AG08395 (cell line): ENCODE data around the gene FBXO41.

Experiments
- DNase-seq: peaks from one replicate; pipeline ENCODE4 v3.0.0; 2012; ENCODE audit warnings: mixed read lengths, low spot score

FBXO41 gene

DNA sequence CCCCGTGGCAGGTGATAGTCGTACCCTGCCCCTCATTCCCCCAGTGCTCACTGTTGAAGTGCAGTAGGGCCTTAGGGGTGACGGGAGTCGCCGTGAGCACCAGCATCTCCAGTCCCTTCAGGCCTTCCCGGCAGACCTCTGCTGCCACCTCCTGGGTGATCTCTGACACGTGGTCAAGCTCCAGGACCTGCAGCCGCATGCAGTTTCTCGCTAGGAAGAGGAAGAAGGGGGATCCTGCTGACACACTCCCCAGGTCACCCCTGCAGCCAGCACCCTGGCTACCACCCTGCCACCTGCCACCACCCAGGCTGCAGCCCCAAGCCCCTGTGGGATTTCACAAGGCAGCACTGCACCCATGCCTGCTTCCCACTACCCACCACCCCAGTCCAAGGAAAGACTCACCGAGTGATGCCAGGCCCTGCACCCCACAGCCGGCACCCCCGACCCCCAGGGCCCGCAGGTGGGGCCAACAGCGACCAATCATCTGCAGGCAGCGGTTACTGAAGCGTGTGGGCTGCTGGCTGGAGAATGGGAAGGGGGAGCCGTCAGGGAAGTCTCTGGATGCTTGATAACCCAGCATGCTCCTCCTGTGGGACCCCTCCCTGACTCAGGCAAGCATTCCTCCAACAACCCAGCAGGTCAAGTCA, 23.8 kb downstream of the FBXO41 start:
- DNase-seq, result peak; percentile 88

GRCh38 chr2:73259704-73260337, 24.5 kb downstream of the FBXO41 start:
- DNase-seq, result no peak

DNA sequence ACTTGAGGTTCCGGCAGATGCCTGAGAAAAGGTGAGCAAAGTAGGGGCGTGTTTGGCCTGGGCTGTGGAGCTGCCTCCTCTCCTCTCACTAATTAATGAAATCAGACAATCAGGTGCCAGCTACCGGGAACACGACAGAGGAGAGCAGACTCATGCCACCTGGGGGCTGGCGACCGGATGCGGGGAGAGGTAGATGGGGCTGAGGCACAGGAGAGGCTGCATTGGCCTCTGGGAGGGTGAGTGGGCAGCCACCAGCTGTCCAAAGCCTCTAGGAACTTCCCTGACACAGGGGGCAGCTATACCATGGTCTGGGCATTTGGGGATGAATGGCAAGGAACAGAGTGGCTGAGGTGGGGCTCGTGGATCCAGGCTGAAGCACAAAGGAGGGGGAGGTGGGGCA, 25.0 kb downstream of the FBXO41 start:
- no peak for DNase-seq

GRCh38 chr2:73258913-73259215, 25.4 kb downstream of the FBXO41 start:
- DNase-seq, result no peak

- no peak for DNase-seq
These were observed 25.9 kb downstream of the FBXO41 start for GRCh38 chr2:73258186-73258912.

GRCh38 chr2:73257425-73258125, 26.7 kb downstream of the FBXO41 start:
- no peak for DNase-seq

GRCh38 chr2:73257021-73257420, 27.3 kb downstream of the FBXO41 start:
- no peak for DNase-seq

GRCh38 chr2:73256618-73256922, 27.7 kb downstream of the FBXO41 start:
- DNase-seq, result no peak

- no peak for DNase-seq
These were observed 28.2 kb downstream of the FBXO41 start for GRCh38 chr2:73255907-73256617.

DNA sequence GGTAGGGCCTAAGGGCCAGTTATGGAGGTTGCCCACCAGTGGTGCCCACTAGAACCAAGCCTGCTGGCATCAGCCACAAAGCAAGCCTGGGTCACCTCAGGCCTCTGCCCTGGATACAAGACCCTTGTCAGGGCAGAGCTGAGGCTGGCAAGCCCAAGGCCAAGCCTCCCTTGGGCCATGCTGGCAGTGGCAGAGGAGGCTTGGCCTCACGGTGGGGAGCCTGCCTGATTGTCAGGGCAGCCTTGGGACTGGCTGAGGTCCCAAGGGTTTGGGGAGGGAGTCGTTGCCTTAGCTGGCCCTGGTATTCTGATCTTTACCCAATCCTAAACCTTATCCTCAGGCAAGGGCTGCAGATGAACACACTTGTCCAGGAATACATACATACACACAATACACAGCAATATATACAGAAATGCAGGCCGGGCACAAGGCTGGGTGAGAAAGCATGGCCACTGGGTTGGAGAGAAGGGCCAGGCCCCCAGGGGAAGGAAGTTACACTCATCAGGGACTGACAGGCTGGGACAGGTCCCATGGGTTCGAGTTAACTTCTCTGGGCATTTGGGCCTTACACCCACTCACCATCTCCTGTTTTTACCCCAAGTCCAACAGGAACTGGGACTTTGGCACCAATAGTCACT, 29.2 kb downstream of the FBXO41 start:
- no peak for DNase-seq

DNA sequence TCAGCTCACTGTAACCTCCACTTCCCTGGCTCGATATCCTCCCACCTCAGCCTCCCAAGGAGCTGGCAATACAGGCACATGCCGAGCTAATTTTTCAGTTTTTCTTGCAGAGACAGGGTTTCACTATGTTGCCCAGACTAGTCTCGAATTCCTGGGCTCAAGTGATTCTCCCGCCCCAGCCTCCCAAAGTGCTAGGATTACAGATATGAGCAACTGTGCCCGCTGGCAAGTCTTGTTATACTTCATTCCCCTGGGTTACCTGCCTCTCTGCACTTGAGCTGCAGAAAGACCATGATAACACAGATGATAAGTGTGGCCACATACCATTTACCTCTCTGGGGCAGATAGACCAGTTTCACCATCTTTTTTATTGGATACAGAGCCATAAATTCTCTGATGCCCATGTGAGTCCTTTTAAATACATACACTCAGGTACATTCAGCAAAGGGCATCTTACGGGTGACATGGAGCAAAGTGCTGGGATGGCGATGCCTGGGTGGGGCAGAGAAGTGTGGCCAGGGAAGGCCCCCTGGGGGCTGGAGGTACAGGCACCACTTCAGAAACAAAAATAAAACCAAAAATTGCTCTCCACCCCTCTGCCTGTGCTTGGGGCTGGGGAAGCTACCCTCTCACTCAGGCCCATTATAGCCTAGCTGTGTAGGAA, 29.8 kb downstream of the FBXO41 start:
- no peak for DNase-seq

GRCh38 chr2:73253901-73254300, 30.4 kb downstream of the FBXO41 start:
- no peak for DNase-seq

DNA sequence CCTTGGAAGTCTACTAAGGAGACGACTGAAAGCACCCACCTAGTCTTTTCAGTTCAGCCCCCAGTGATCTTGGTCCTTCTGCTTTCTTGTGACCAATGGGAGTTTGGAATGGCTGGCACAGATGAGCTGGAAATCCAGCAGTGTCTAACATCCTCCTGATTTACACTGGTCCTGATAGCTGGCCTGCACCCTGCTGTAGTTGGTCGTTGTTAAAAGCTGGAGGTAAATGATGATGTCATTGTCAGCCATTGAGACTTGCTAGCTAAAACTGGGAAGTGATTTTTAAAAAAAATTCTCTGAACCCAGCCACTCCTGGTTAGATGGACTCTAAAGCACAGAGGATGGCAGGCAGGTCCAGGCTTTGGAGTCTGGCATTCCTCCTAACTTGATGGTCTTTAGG, 30.9 kb downstream of the FBXO41 start:
- DNase-seq, result no peak

GRCh38 chr2:73252238-73253027, 31.8 kb downstream of the FBXO41 start:
- DNase-seq, result no peak

GRCh38 chr2:73250872-73251846, 33.1 kb downstream of the FBXO41 start:
- no peak for DNase-seq

- DNase-seq, result no peak
These were observed 34.6 kb downstream of the FBXO41 start for GRCh38 chr2:73249636-73250035.

DNA sequence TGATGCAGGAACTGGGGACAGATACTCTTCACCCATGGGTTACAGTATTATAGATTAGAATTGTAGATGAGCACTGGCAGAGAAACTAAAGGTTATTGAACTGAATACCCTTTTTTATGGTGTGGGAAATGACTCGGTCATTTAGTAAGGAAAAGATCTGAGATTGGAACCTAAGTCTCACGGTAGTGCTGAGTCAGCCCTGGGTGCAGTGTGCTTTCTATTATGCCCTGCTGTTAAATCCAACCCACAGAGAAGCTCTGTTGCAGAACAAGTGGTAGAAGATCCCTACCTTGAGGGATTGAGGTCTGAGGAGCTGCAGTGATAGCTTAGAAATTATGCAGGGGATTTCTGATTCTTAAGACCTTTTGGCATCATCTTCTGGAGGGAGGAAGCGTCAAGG, 37.4 kb downstream of the FBXO41 start:
- DNase-seq, result no peak

GRCh38 chr2:73244580-73244979, 39.7 kb downstream of the FBXO41 start:
- no peak for DNase-seq

DNA sequence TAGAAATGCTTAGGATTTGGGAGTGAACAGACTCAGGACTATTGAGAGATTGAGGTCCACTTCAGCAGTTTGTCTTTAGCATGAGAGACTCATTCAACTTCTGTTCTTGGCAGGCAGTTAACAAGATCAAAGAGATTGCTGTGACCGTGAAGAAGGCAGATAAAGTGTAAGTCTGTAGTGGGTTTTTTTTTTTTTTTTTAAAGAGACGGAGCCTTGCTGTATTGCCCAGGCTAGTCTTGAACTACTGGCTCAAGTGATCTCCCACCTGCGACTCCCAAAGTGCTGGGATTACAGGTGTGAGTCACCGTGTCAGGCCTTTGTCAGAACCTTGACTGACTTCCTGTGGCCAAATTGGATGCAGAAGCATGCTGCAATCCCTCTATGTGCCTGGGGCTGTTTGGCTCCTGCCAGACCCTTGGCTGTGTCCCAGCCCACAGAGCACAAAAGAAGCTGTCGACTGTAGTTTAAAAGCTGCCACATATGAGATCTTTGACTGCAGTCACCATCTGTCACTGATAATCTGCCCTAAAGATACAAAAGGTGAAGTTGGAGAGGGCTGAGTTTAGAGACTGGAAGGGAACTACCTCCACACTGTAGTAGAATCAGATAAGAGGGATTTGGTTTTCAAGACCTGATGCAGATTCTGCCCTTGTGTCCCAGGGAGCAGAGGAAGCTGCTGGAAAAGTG, 40.3 kb downstream of the FBXO41 start:
- DNase-seq, result peak; percentile 65
